ENCODE results near the gene ARSB. TPM values are rescaled to one million over a fixed set of nuclear protein-coding genes. Genes with fewer than 3 reads are reported as not detected.

The ARSB gene
- polyA plus RNA-seq, 12 donors, result 14.5 to 414 (median 22.6) TPM

DNA sequence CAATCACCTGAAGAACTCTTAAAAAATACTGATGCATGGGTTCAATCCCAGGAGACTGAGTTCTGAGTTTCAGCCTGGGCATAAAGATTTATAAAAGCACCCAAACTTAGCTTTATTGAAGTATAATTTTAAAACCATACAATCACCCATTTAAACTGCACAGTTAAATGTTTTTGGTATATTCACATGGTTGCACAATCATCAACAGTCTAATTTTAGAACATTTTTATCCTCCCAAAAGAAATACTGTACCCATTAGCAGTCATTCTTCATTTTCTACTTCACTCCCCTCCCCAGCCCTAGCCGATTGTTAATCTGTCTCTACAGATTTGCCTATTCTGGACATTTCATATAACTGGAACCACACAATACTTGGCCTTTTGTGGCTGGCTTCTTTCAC lies 141.7 kb downstream of the ARSB start:
- no peak for DNase-seq

DNA sequence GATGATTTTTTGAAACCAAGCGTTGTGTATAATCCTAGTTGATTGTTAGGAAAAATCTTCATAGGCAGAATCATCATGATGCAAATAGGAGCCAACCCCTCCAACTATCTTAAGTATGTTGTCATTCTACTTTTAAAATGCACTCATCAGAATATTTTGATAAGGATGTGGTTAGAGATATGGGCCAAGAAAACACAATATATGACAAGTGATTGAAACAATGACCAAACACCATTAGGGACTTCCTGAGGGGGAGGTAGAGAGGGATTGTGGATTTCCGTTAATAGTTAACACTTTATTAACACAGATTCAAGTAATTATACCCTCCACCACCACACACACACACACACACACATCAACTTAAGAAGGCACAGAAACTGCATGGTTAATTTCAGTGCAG lies 143.3 kb downstream of the ARSB start:
- no peak for DNase-seq

DNA sequence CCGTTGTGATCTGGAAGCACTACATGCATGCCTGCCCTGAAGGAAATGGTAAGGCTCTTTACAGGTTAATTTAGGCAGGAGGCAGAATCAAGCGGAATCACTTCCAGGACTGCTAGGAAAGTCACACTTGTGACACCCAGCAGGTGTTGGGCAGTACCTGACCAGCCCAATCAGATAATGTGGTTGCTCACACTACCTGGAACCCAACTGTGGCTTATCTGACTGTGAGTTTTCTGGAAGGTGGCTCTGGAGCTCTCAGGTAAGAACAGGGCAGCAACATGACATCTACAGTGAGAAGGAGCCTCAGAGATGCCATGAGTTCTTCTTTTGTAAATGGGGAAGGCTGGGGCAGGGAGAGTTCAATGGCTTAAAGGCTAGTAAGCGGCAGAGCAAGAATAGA lies 146.4 kb downstream of the ARSB start:
- no peak for DNase-seq

DNA sequence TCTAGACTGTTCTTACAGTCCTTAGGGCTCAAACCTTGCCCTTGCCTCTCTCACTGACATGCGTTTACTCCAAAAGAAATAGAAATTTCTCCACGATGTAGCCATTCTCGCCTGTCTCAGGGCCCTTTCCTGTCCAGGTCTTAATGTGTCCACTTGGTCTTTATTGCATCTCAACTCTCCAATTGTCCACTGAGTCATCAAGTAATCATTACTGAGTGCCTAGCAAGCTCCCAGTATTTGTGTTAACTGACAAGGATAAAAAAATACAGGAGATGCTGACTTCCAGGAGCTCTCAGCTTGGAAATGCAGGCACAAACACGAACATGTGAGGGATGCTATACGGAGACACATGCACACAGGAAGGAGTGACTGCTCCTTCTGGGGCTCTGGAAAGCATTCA lies 147.3 kb downstream of the ARSB start:
- DNase-seq, result no peak

GRCh38 chr5:78835176-78835575 lies 149.9 kb downstream of the ARSB start:
- no peak for DNase-seq

DNA sequence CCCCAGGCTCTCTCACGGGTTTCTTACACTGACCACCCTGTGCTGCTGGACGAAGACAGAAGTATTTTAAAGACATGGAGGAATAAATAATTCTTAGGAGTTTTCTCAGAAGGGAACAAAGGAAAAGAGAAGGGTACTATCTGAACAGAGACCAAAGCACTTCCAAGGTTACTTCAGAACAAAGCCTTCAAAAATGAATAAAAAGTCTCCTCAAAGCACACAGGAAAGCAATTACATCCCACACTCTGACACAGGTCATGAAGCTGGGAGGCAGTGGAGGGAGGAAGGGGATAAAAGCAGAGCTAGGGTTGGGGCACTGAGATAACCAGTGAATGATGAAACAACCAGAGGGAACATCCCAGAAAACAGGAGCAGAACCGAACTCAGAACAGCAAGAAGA lies 151.8 kb downstream of the ARSB start:
- no peak for DNase-seq

DNA sequence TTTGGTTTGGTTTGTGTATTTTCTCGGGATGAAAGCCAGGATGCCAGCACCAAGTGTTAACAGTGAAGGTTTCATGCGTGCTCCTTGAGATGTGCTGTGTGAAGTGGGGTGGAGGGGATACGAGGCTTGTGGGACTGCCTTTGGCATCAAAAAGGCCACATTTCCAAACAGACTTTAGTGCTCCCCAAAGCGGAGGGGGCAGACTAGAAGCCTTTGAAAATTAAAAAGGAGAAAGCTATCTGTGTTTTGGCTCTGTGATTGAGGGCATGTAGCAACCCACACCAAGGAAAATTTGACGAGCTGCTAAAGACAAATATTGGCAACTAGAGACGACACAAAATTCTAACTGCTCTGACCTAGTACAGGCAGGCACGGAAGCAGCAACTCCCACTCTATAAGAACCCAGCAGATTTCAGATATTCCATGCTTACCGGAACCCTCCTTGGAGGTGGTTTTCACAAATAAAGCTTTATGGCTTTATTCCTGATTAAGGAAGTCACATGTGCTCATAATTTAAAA lies 154.5 kb downstream of the ARSB start:
- DNase-seq, result peak; percentile 31

- DNase-seq, result peak; percentile 43
Observed at GRCh38 chr5:78829811-78830527, 155.1 kb downstream of the ARSB start.

- no peak for DNase-seq
Observed at GRCh38 chr5:78827725-78828124, 157.4 kb downstream of the ARSB start.

DNA sequence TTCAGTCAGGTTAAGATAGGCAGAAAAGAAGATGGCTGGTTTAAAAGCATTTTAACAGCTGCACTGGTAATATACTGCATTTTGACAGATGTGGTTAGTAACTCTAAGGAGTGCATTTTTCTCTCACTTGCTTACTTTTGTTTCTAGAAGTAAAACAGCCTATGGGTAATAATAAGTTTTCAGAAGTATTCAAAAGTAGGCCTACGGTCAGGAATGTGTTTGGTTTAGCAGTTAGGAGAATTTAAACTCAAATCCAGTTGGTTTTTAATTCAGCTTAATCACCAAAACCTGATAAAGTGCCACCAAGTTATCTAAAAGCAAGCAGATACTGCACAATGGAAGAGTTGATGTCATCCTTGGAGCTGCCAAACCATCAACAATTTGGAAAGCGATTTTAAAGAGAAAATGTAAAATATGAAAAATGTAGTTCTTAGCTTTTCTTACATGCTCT lies 160.3 kb downstream of the ARSB start:
- DNase-seq, result peak; percentile 84

DNA sequence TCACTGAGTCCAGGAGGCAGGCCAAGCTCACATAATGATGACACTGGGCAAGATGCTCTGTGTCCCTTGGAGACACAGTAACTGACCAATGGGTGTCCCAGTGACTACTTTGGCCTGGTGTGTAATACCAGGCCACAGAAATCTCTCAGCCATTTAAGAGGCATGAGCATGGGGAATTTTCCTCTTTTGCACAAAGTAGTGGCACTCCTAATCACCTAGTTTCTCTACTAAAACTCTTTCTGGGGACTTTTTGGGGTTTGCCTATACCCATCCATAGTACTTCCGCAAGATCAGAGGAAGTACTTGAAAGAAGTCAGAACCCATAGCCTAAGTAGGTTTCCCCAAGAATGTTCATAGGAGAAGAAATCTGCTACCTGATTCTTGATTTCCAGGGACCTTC lies 161.9 kb downstream of the ARSB start:
- DNase-seq, result no peak

GRCh38 chr5:78821536-78822021 lies 163.5 kb downstream of the ARSB start:
- no peak for DNase-seq

GRCh38 chr5:78819707-78820106 lies 165.4 kb downstream of the ARSB start:
- DNase-seq, result no peak

DNA sequence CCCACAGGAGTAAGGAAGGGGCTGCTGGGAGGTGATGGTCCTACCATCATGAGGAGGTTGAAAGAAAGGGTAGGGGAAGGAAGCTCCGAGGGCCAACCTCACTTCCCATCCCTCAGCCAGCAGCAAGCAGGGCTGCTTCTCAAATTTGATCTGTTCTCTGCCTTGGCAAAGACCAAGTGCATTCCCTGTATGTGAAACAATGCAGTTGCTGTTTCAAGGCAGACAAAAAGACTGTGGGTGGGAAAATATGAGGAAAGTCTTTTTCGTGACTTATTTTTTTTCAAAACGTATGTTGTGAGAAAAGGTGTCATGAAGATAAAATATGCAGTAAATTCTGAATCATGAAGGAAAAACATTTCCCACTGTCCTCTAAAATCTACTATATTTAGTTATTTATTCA lies 165.9 kb downstream of the ARSB start:
- peak; percentile 46 for DNase-seq

- DNase-seq, result no peak
Observed at GRCh38 chr5:78816143-78816765, 168.9 kb downstream of the ARSB start.

GRCh38 chr5:78813906-78814530 lies 171.1 kb downstream of the ARSB start:
- no peak for DNase-seq

DNA sequence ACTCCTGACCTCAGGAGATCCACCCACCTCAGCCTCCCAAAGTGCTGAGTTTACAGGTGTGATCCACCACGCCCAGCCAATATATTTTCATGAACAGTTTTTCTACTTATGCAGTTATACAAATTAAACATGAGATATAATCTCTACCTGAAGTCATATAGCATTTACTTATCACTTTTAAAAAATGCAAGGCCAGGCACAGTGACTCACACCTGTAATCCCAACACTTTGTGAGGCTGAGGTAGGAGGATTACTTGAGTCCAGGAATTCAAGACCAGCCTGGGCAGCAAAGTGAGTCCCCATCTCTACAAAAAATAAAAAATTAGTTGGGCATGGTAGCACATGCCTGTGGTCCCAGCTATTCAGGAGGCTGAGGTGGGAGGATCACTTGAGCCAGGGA lies 171.8 kb downstream of the ARSB start:
- no peak for DNase-seq

- peak; percentile 46 for DNase-seq
Observed at GRCh38 chr5:78811866-78812265, 173.2 kb downstream of the ARSB start.

- peak; percentile 57 for DNase-seq
Observed at GRCh38 chr5:78811121-78811817, 173.8 kb downstream of the ARSB start.

GRCh38 chr5:78810098-78810920 lies 174.8 kb downstream of the ARSB start:
- DNase-seq, result no peak

- peak; percentile 51 for DNase-seq
Observed at GRCh38 chr5:78809444-78809843, 175.7 kb downstream of the ARSB start.
